Breast epithelium (tissue), 4 donors: ENCODE data around the gene USP10. TPM values are rescaled to one million over a fixed set of nuclear protein-coding genes. Genes with fewer than 3 reads are reported as not detected.
"Not testable (repeated sequence)": the region's sequence is repeated elsewhere in the genome, so short reads cannot be mapped to it uniquely, and the experiment has no call there.

Source experiments
- DNase-seq, 2 donors: peaks; one replicate each; pipeline ENCODE4 v3.0.0-alpha.2; 2019; ENCODE audit warnings: low spot score in 2 of 2
- H3K27ac ChIP-seq, 2 donors: fragments of 200-600 bp; sonication (generic) in 1 of 2; one replicate each; pipeline ENCODE4 v1.5.1; 2016 to 2019; ENCODE audit warnings: mild to moderate bottlenecking in 1 of 2
- H3K27me3 ChIP-seq, 2 donors: fragments of 200-600 bp; sonication (generic) in 1 of 2; one replicate each; pipeline versions ENCODE4 v1.5.1 to v1.6.0; 2017 to 2019; ENCODE audit warnings: control low read depth in 1 of 2, mild to moderate bottlenecking in 1 of 2
- H3K36me3 ChIP-seq: fragments of 200-600 bp; one replicate; pipeline ENCODE4 v1.5.1; 2019
- H3K4me1 ChIP-seq, 2 donors: fragments of 200-600 bp; sonication (generic); one replicate each; pipeline ENCODE4 v1.5.1; 2016 to 2019; ENCODE audit warnings: control low read depth in 1 of 2
- H3K4me3 ChIP-seq, 3 donors: fragments of 200-600 bp; sonication (generic); 1 replicate in 2 of 3; 2 replicates in 1 of 3; pipeline ENCODE4 v1.5.1; 2016 to 2019; ENCODE audit warnings: mild to moderate bottlenecking in 3 of 3, moderate library complexity in 2 of 3
- H3K9me3 ChIP-seq, 2 donors: fragments of 200-600 bp; sonication (generic) in 1 of 2; one replicate each; pipeline ENCODE4 v1.5.1; 2016 to 2019; ENCODE audit warnings: control low read depth in 1 of 2
- POLR2A ChIP-seq: fragments of 450-650 bp; IDR thresholded peaks from one replicate; pipeline ENCODE4 v1.6.1; 2016; ENCODE audit warnings: antibody characterized with exemption, mild to moderate bottlenecking, moderate library complexity
- POLR2AphosphoS5 ChIP-seq, 3 donors: sonication (generic); formaldehyde crosslinking; IDR thresholded peaks; one replicate each; pipeline ENCODE4 v1.6.1; 2017; ENCODE audit warnings: antibody characterized with exemption in 3 of 3
- intact Hi-C: fragments of 100-400 bp; cut with DNase I; formaldehyde crosslinking; loops from one replicate; pipeline ENCODE4 v1.15.1; 2023; ENCODE audit warnings: low total_unique reads
- total RNA-seq, 3 donors: library from RNA; depleted of rRNA; stranded (reverse); fragments of >200 nt; gene quantifications; one replicate each; pipeline ENCODE4 v1.1.0, GENCODE V29; 2016
- TF ChIP-seq, protein P1 (sequence below), 3 donors: fragments of 450-650 bp; IDR thresholded peaks; one replicate each; pipeline ENCODE4 v1.5.1; 2016 to 2017; ENCODE audit warnings: antibody characterized with exemption in 3 of 3, mild to moderate bottlenecking in 3 of 3, moderate library complexity in 3 of 3

USP10 gene
- total RNA-seq, 3 donors from 2014 or later: 30.4 to 70.8 (median 51.5) TPM

- H3K9me3 ChIP-seq: no peaks in the 10 kb centered on the region
- intact Hi-C loops: no loop called here
- no peaks in the 10 kb centered on the region for H3K36me3 ChIP-seq
- H3K27me3 ChIP-seq: no peaks in the 10 kb centered on the region
- H3K4me1 ChIP-seq: peaks cover 0 to 5% of the 10 kb centered on the region in 2 donors
- H3K4me3 ChIP-seq: no peak overlapping the region
- no peak overlapping the region for H3K27ac ChIP-seq
- DNase-seq: peak in 1 of 2 donors; percentile 78
- peak in 1 of 3 donors; percentile 24 for TF ChIP-seq POLR2AphosphoS5 (IDR thresholded peaks at IDR 0.05)
- TF ChIP-seq, protein P1, sequence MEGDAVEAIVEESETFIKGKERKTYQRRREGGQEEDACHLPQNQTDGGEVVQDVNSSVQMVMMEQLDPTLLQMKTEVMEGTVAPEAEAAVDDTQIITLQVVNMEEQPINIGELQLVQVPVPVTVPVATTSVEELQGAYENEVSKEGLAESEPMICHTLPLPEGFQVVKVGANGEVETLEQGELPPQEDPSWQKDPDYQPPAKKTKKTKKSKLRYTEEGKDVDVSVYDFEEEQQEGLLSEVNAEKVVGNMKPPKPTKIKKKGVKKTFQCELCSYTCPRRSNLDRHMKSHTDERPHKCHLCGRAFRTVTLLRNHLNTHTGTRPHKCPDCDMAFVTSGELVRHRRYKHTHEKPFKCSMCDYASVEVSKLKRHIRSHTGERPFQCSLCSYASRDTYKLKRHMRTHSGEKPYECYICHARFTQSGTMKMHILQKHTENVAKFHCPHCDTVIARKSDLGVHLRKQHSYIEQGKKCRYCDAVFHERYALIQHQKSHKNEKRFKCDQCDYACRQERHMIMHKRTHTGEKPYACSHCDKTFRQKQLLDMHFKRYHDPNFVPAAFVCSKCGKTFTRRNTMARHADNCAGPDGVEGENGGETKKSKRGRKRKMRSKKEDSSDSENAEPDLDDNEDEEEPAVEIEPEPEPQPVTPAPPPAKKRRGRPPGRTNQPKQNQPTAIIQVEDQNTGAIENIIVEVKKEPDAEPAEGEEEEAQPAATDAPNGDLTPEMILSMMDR (IDR thresholded peaks at IDR 0.05): peak in 1 of 3 donors; percentile 33
- TF ChIP-seq POLR2A: no peak
These were observed 47.1 kb downstream of the USP10 start for GRCh38 chr16:84746875-84747274.

GRCh38 chr16:84748247-84748646 is 48.4 kb downstream of the USP10 start:
- H3K27ac ChIP-seq, DNase-seq, H3K36me3 ChIP-seq, H3K27me3 ChIP-seq, intact Hi-C loops, H3K4me3 ChIP-seq, H3K4me1 ChIP-seq, H3K9me3 ChIP-seq: not testable (repeated sequence)

DNA sequence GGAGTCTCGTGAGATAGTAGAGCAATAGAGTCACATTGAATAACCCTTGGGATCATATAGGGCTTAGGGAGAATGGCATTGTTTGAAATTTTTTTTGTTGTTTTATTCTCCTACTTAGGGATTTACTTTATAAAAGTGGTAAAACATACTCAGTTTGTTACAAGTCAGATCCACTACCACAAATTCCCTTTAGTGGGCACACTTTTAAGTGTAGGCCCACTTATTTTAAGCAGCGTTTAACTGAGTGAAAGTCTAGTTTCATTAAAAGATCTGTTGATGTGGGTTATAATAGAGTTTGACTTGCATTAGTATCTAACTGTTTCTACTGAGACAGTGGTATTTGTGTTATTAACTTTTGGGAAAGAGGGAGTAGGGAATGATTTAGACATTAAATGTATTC is 49.3 kb downstream of the USP10 start:
- TF ChIP-seq POLR2AphosphoS5 (IDR thresholded peaks at IDR 0.05) (no peak), POLR2A (no peak)
- TF ChIP-seq, protein P1 (IDR thresholded peaks at IDR 0.05): no peak
- no peak overlapping the region for H3K4me3 ChIP-seq
- no peaks in the 10 kb centered on the region for H3K36me3 ChIP-seq
- no peaks in the 10 kb centered on the region for H3K9me3 ChIP-seq
- H3K27me3 ChIP-seq: no peaks in the 10 kb centered on the region
- no peak for DNase-seq
- intact Hi-C loops: no loop called here
- peaks cover 0 to 5% of the 10 kb centered on the region in 2 donors for H3K4me1 ChIP-seq
- H3K27ac ChIP-seq: no peak overlapping the region

- DNase-seq: no peak
- TF ChIP-seq POLR2AphosphoS5 (IDR thresholded peaks at IDR 0.05): no peak
- peaks cover 0 to 5% of the 10 kb centered on the region in 2 donors for H3K4me1 ChIP-seq
- H3K36me3 ChIP-seq: no peaks in the 10 kb centered on the region
- intact Hi-C loops: loop anchor here (10.0 kb wide), 1 partner anchor 205 kb away; no protein-coding TSS in a partner anchor
- H3K27me3 ChIP-seq: no peaks in the 10 kb centered on the region
- H3K4me3 ChIP-seq: no peak overlapping the region
- H3K9me3 ChIP-seq: no peaks in the 10 kb centered on the region
- no peak overlapping the region for H3K27ac ChIP-seq
These were observed 50.0 kb downstream of the USP10 start for GRCh38 chr16:84749815-84750214.

- DNase-seq: no peak
- peaks cover 0 to 5% of the 10 kb centered on the region in 2 donors for H3K4me1 ChIP-seq
- H3K9me3 ChIP-seq: no peaks in the 10 kb centered on the region
- intact Hi-C loops: loop anchor here (10.0 kb wide), 1 partner anchor 204 kb away; no protein-coding TSS in a partner anchor
- no peak overlapping the region for H3K27ac ChIP-seq
- no peak for TF ChIP-seq POLR2A
- TF ChIP-seq, protein P1 (IDR thresholded peaks at IDR 0.05): no peak
- no peak for TF ChIP-seq POLR2AphosphoS5 (IDR thresholded peaks at IDR 0.05)
- H3K4me3 ChIP-seq: no peak overlapping the region
- no peaks in the 10 kb centered on the region for H3K36me3 ChIP-seq
- H3K27me3 ChIP-seq: no peaks in the 10 kb centered on the region
These were observed 50.8 kb downstream of the USP10 start for GRCh38 chr16:84750575-84750974.

GRCh38 chr16:84751241-84751640 is 51.4 kb downstream of the USP10 start:
- intact Hi-C loops: loop anchor here (10.0 kb wide), 1 partner anchor 204 kb away; no protein-coding TSS in a partner anchor
- H3K4me3 ChIP-seq: no peak overlapping the region
- DNase-seq: no peak
- no peaks in the 10 kb centered on the region for H3K27me3 ChIP-seq
- H3K27ac ChIP-seq: no peak overlapping the region
- H3K36me3 ChIP-seq: no peaks in the 10 kb centered on the region
- TF ChIP-seq, protein P1 (IDR thresholded peaks at IDR 0.05): no peak
- TF ChIP-seq POLR2AphosphoS5 (IDR thresholded peaks at IDR 0.05) (no peak), POLR2A (no peak)
- H3K9me3 ChIP-seq: no peaks in the 10 kb centered on the region
- H3K4me1 ChIP-seq: peaks cover 0 to 5% of the 10 kb centered on the region in 2 donors
